Stomach smooth muscle (tissue), 2 donors: Measurements from ENCODE around the gene MYOM1.

Experiments used
- H3K27ac ChIP-seq: one replicate; pipeline ENCODE4 v1.7.0; 2013; ENCODE audit warnings: mild to moderate bottlenecking, low read length, inconsistent platforms
- H3K27me3 ChIP-seq, 2 donors: one replicate each; pipeline ENCODE4 v1.7.0; 2013; ENCODE audit warnings: low read length in 2 of 2; ENCODE audit not compliant: insufficient read depth in 2 of 2, control insufficient read depth in 1 of 2
- H3K36me3 ChIP-seq, 2 donors: one replicate each; pipeline ENCODE4 v1.7.0; 2013; ENCODE audit warnings: low read length in 2 of 2; ENCODE audit not compliant: control insufficient read depth in 2 of 2, insufficient read depth in 2 of 2
- H3K4me1 ChIP-seq: one replicate; pipeline ENCODE4 v1.7.0; 2013; ENCODE audit warnings: low read length; ENCODE audit not compliant: control insufficient read depth, insufficient read depth
- H3K4me3 ChIP-seq, 2 donors: one replicate each; pipeline ENCODE4 v1.7.0; 2013; ENCODE audit warnings: low read length in 2 of 2
- H3K9ac ChIP-seq, 2 donors: one replicate each; pipeline ENCODE4 v1.7.0; 2013; ENCODE audit warnings: low read length in 2 of 2, mild to moderate bottlenecking in 1 of 2
- H3K9me3 ChIP-seq, 2 donors: one replicate each; pipeline ENCODE4 v1.7.0; 2013; ENCODE audit warnings: low read length in 2 of 2; ENCODE audit not compliant: control insufficient read depth in 2 of 2
- donor health status: healthy.
- donor health status: Pancreatic carcinoma.

The MYOM1 gene

DNA sequence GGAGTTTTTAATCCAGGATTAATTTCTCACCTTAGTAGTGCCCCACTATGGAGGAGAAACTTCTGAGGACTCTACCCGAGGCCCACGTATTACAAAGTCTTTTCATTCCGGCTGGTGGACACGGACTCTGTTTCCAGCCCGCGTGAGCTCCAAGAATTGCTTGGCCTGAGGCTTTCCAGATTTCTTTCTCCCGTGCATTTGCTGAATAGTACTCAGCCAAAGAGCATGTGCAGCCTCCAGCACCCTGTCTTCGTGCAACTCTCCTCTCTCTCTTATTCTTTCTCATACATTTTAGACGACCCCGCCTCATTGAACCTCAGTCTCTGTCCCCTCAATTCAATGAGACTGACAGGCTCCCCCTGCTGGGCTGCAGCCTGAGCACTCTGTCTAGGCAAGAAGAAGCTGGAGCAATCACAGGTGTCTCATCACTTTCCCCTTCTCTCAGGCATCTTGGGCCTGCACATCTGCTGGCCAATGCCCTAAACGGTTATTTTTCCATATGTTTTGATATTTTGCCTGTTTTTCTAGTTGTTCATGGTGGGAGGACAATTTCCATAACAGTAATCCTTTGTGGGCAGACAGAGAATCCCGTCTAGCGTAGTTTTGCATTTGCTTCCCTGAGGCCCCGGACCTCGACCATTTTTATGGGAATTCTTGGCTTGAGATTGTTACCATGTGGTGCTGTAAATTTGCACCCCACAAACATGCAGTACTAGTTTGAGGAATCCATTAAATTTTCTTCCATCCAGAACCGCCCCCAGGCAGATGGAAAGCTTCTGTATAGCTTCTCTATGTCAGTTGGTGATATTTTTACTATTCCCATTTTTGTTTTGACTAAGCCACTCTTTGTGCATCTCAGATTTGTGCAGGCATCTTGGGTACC, 156.7 kb downstream of the MYOM1 start:
- Histone ChIP-seq H3K27me3 (no peaks in the 10 kb centered on the region), H3K9ac (no peak overlapping the region), H3K36me3 (peaks cover 0 to 8% of the 10 kb centered on the region in 2 donors), H3K27ac (no peak overlapping the region), H3K4me1 (peaks cover 6% of the 10 kb centered on the region), H3K4me3 (peak overlapping the region; percentile 17 to 67), H3K9me3 (no peaks in the 10 kb centered on the region)

DNA sequence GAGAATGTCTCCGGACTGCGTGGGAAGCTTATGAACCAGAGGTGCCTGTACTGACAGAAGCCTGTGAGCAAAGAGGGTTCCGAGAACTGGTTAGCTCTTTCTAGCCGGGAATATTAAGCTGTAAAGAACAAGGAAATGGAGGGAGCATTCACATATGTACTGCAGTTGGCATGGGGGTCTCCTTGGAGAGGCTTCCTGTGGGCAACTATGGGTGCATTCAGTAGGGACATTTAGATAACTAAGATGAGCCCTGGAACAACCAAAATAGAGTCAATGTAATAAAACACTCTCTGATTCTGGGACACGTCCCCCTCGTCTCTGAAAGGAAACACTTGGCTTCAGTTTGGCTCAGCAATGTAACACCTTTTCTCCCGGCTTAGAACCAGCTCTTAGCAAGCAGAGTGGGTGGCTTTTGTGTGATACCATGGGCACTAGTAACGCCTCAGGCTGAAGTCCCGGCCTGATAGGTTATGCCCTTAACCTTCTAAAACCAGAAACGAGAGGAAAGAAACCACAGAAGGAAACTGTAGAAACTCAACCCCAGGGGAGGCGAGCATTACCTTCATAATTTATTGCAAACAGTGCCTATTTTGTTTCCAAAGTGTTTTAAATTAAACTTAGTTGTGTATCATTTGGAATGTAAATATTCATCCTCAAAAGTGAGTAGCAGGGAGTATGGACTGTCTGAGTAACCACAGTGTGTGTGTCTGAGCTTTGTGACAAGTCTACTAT, 158.0 kb downstream of the MYOM1 start:
- Histone ChIP-seq H3K4me3 (no peak overlapping the region), H3K4me1 (peaks cover 6% of the 10 kb centered on the region), H3K27ac (no peak overlapping the region)

DNA sequence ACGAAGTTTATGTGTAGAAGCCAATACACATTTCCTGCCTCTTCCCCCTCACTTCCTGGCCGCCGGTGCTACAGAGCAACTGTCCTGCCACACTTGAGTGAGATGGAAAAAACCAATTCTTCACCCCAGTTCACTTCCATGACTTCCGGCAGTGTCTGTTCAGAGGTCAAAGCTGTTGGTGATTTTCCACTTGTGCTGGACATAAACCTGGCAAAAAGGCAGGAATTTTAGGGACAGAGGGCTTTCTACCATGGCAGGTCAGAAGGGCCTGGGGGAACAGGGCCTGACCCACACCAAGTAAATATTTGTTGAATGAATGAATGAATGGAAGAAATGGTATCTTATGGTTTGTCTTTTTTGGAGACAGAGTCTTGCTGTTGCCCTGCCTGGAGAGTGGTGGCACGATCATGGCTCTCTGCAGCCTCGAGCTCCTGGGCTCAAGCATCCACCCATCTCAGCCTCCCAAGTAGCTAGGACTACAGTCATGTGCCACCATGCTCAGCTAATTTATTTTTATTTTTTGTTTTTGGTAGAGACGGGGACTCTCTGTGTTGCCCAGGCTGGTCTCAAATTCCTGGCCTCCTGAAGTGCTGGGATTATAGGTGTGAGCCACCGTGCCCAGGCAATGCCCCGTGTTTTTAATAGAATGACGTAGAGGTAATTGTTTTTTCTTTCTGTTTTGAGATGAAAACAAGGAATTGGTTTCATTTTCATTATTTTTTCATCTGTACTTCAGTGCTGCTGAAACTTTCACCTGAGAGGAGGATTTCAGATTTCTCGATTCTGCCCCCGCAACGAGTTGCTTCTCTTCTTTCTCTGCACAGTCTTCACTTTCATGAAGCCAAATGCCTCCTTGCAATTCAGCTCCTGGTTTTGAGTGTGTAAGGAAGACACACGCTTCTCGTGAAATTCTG, 158.8 kb downstream of the MYOM1 start:
- no peaks in the 10 kb centered on the region for H3K36me3 ChIP-seq
- H3K9me3 ChIP-seq = no peaks in the 10 kb centered on the region
- H3K4me3 ChIP-seq = no peak overlapping the region
- no peak overlapping the region for H3K27ac ChIP-seq
- H3K4me1 ChIP-seq = peaks cover 6% of the 10 kb centered on the region
- H3K9ac ChIP-seq = no peak overlapping the region
- H3K27me3 ChIP-seq = peaks cover 0 to 2% of the 10 kb centered on the region in 2 donors

More for the DNA sequence above, 158.0 kb downstream of the MYOM1 start:
- peaks cover 0 to 4% of the 10 kb centered on the region in 2 donors for H3K36me3 ChIP-seq
- H3K9ac ChIP-seq = no peak overlapping the region
- no peaks in the 10 kb centered on the region for H3K9me3 ChIP-seq
- no peaks in the 10 kb centered on the region for H3K27me3 ChIP-seq

DNA sequence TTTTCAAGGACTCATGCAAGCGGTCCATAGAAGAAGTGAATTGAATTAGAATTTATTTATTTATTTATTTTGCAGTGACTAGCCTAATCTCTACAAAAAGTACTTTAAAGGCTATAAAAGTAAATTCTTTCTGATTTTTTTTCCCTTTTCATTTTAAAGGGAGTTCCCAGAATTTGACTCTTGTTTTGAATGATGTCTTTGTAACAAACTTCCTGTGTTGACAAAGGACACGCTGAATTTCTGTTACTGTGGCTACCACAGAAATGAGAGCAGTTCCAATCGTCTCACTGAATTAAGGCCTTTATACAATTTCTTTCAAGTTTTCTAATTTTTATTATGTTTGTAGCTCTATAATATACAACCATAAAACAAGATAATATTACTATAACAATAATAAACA, 160.5 kb downstream of the MYOM1 start:
- Histone ChIP-seq H3K9me3 (no peaks in the 10 kb centered on the region), H3K4me3 (no peak overlapping the region), H3K9ac (no peak overlapping the region), H3K27me3 (peaks cover 0 to 4% of the 10 kb centered on the region in 2 donors), H3K36me3 (no peaks in the 10 kb centered on the region), H3K4me1 (peaks cover 6% of the 10 kb centered on the region), H3K27ac (no peak overlapping the region)

DNA sequence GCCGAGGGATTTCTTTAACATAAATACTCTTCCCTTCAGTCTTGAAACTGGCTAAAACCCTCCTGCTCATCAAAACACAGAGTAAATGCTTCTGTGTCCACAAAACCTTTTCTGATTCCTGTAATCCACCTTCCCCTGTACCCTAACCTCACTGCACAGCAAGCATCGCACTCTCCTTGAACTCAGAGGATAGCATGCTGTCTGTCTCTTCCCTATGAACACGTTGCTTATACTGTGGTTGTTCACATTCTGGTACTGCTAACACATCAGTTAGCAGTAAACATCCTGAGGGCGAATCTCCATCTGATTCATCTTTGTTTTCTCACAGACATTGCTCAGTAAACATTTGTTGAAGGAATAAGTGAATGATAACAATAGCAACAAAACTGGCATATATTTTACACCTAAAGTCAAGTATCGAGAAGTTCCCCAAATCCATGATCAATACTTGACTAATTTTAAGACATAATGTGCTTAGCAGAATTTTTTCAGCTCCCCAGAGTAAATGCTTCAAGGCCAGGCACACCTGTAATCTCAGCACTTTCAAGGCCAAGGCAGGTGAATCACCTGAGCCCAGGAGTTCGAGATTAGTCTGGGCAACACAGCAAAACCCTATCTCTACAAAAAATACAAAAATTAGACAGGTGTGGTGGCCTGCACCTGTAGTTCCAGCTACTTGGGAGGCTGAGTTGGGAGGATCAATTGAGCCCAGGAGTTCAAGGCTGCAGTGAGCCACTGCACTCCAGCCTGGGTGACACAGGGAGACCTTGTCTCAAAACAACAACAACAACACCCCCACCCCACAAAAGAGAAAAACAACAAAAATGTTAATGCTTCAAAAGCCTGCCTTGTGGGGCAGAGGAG, 161.2 kb downstream of the MYOM1 start:
- H3K36me3 ChIP-seq = no peaks in the 10 kb centered on the region
- no peak overlapping the region for H3K27ac ChIP-seq
- peaks cover 0 to 4% of the 10 kb centered on the region in 2 donors for H3K27me3 ChIP-seq
- no peak overlapping the region for H3K4me3 ChIP-seq
- no peak overlapping the region for H3K9ac ChIP-seq
- peaks cover 6% of the 10 kb centered on the region for H3K4me1 ChIP-seq
- no peaks in the 10 kb centered on the region for H3K9me3 ChIP-seq

DNA sequence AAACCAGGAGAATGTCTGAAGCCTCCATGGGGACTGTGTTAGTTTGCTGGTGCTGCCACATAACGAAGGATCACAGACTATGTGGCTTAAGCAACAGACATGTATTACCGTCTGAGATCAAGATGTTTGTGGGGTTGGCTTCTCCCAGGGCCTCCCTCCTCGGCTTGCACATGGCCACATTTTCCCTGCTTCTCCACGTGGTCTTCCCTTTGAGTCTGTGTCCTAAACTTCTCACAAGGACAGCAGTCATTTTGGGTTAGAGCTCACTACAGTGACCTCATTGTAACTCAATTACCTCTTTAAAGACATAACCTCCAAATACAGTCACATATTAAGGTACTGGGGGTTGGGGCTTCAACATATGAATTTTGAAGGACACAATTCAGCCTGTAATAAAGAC, 162.2 kb downstream of the MYOM1 start:
- Histone ChIP-seq H3K27me3 (peaks cover 0 to 4% of the 10 kb centered on the region in 2 donors), H3K4me1 (no peaks in the 10 kb centered on the region), H3K36me3 (no peaks in the 10 kb centered on the region), H3K4me3 (no peak overlapping the region), H3K9ac (no peak overlapping the region), H3K27ac (no peak overlapping the region), H3K9me3 (no peaks in the 10 kb centered on the region)

DNA sequence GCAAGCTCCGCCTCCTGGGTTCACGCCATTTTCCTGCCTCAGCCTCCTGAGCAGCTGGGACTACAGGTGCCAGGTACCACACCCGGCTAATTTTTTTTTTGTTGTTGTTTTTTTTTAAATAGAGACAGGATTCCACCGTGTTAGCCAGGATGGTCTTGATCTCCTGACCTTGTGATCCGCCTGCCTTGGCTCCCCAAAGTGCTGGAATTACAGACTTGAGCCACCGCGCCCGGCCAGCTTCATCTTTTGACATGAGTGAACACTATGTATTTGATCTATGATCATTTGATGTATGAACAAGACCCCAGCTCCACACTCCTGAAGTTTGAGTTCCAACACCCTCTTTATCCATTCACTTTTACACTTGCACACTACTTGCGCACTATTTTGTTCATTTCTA, 163.5 kb downstream of the MYOM1 start:
- Histone ChIP-seq H3K27ac (no peak overlapping the region), H3K36me3 (no peaks in the 10 kb centered on the region), H3K4me1 (no peaks in the 10 kb centered on the region), H3K27me3 (peaks cover 0 to 4% of the 10 kb centered on the region in 2 donors), H3K4me3 (no peak overlapping the region), H3K9me3 (no peaks in the 10 kb centered on the region), H3K9ac (no peak overlapping the region)

DNA sequence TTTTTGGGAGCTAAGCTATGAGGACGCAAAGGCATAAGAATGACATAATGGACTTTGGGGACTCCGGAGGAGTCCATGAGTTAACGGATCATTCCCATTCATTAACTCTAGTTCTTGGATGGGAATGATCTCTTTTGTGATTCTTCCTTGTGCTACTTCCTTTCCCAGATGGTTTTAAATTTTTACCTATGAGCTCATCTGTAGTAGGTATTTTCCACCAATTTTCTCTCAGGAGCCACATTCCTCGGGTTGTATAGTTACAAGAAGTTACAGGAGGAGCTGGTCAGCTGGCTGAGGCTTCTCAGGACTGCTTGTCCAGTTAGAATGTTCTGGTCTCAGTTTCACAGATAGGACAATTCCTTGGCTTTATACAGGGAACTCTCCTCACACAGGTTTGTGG, 164.0 kb downstream of the MYOM1 start:
- Histone ChIP-seq H3K9ac (no peak overlapping the region), H3K4me1 (no peaks in the 10 kb centered on the region), H3K27ac (no peak overlapping the region), H3K27me3 (peaks cover 0 to 4% of the 10 kb centered on the region in 2 donors), H3K9me3 (no peaks in the 10 kb centered on the region), H3K4me3 (no peak overlapping the region), H3K36me3 (no peaks in the 10 kb centered on the region)

DNA sequence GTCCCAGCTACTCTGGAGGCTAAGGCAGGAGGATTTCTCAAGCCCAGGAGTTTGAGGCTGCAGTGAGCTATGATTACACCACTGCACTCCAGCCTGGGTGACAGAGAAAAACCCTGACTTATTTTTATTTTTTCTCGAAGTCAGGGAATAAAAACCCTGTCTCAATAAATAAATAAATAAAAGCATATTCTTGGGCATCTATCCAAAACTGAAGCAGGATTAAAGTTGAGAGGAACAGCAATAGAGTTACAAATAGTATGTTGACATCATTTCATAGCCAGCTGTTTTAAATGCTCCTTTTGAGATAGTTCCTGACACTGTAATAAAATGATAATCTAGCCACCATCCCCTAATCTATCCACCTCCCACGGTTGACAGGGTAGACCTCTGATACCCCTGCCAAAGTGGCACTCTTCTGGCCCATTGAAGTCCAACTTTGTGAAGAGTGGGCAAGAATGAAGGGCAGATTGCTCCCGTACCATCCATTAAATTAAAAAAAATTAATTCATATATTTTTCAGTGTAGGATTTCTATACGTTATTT, 164.5 kb downstream of the MYOM1 start:
- Histone ChIP-seq H3K36me3 (no peaks in the 10 kb centered on the region), H3K9me3 (no peaks in the 10 kb centered on the region), H3K27me3 (peaks cover 0 to 4% of the 10 kb centered on the region in 2 donors), H3K4me1 (no peaks in the 10 kb centered on the region), H3K9ac (no peak overlapping the region), H3K4me3 (no peak overlapping the region), H3K27ac (no peak overlapping the region)
